SK-N-SH (cell line): ENCODE results near the gene GBX2.

Experiments used
- CTCF ChIP-seq: fragments of 200-600 bp; sonication (generic); IDR thresholded peaks from 2 replicates; pipeline ENCODE4 v1.6.1; 2017; ENCODE audit warnings: antibody characterized with exemption, mild to moderate bottlenecking, moderate library complexity
- RAD21 ChIP-seq: IDR thresholded peaks from 2 replicates; pipeline ENCODE4 v1.6.1; 2012; ENCODE audit warnings: mild to moderate bottlenecking, low read length

- no peak for TF ChIP-seq RAD21
- TF ChIP-seq CTCF: no peak
Measured at GRCh38 chr2:236173036-236173728, 5.0 kb upstream of the GBX2 start.
